GM12872 (cell line): ENCODE results near the gene INPP4B.

ENCODE experiments used
- CTCF ChIP-seq: IDR thresholded peaks from 3 replicates; pipeline ENCODE4 v1.5.1; 2011; ENCODE audit warnings: low read depth, mild to moderate bottlenecking, low read length, moderate library complexity; ENCODE audit not compliant: insufficient read depth

Gene INPP4B

DNA sequence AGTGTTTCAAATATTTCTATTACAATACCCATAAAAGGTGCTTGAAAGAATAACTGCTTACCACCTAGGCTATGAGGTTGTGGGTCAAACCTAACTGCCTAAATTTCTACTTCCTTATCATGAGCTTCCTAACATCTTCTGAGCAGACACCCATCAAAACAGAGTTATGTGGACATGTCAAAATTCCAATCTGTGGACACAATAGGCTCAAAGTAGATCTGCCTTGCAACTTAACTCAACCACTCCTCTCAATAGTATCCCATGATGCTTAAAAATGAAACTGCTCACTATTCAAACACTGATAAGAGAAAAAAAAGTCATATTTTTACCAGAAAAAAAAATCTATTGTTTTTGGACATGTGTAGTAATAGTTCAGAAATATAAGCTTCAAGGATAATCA, 462.7 kb downstream of the INPP4B start:
- no peak for TF ChIP-seq CTCF

DNA sequence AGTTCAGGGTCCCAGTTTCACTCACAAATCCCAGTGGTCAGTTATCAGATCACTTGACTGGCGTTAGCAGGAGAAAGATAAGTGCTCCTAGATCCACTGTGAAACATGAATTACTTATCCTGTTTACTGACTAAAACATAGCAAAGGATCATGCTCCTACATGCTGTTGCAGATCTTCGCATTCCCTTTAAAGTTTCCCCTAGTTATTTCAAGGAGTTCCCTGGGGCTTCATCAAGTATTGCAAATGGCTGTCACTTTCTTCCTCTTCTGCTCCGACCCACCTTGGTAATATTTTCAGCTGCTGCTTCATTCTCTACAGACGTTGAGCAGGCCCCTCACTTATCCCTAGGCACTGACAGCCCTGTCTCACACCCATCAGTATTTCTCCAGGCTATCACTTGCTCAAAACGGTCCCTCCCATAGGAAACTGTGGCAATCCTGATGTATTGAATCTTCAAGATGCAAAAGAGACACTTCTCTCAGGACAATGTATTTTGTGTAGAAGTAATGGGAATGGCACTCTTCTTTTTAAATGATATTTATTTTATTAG, 466.0 kb downstream of the INPP4B start:
- TF ChIP-seq CTCF: no peak

DNA sequence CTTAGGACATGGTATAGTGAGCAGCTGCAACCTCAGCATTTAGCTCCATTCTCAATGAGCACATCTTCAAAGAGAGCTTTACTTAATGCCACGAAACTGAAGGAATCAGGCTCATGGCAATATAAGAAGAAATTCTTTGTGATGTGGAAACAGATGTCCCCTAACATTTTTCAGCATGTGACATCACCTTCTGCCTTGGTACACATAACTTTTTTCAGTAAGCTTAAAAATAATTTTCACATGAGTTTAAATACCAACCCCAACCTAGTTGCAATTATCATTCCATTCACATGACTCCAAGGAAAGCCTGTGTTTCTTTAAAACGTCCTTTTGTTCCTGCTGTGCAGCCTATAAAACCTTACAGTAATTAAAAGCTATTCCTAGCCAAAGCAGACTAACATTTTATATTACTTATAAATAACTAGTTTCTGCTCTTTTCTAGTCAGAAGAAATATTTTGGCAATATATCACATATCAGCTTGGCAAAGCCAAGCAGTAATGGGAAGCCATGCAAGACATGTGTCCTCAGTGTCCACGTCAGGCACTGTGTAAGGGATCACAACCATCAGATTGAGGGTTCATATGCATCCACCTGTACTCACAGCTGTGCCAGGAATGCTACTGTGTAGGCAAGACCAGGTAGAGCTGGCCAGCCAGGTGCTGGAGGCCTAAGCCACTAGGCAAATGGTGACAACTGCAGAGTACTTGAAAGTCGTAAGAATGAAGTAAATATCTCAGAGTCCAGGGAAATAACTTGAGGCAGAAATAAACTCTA, 466.6 kb downstream of the INPP4B start:
- no peak for TF ChIP-seq CTCF

- no peak for TF ChIP-seq CTCF
These were observed 467.9 kb downstream of the INPP4B start for GRCh38 chr4:142378179-142378578.

DNA sequence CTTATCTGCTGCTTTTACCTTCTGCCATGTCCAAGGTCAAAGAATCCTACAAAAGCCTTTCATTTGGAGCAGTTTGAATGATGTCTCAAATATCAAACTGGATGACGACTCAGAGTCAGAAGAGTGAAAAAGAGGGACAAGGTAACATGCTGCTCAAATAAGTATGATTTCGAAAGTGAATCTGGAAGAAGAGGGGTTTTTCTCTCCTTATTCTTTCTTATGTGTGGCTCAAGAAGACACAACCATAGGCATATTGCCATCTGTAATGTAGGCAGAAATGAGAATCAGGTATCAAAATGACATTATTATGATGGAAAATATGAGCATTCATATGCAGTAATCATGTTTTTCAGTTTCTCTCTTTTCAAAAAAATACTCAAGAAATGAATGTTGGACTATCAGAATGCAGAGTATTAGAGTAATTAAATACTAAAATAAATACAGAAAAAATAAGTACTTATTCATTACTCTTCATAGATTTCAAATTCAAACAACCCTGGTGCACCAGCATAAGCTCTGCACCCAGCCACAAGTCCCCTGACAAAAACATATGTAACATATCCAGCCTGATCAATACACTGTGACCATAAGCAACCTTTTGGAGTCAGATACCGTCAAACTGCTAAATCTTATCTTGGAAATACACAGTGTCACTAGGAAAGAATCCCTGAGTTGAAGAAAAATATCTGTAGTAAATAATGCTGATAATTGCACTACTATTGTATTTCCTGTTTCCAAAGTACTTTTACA, 468.6 kb downstream of the INPP4B start:
- no peak for TF ChIP-seq CTCF

- no peak for TF ChIP-seq CTCF
These were observed 469.9 kb downstream of the INPP4B start for GRCh38 chr4:142376204-142376603.

DNA sequence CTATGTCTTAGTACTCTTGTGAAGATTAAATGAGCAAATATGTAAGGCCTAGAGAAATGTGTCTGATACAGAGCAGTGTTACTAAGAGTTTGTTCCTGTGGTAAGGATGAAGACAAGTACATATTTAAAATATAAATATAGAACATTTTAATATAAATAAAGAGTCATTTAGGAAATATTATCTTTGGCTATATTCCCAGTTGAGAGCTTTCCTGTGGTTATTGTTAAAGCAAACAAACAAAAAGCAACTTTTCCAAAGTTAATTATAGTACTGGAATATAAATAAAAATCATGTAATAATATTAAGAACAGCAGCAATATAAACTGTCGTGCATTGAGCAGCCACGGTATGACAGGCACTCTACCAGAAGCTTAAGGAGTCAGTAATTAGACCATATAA, 472.5 kb downstream of the INPP4B start:
- no peak for TF ChIP-seq CTCF
